ENCODE measurements around the gene CACNB1.

GRCh38 chr17:39170558-39170957 lies 26.9 kb downstream of the CACNB1 start:
- TF ChIP-seq CTCF (IDR thresholded peaks at IDR 0.05): no peak
- TF ChIP-seq REST (IDR thresholded peaks at IDR 0.05; ENCODE audit: low read depth, low read length): no peak
- no peak for TF ChIP-seq TCF12 (IDR thresholded peaks at IDR 0.05)
- no peak for TF ChIP-seq RAD21 (IDR thresholded peaks at IDR 0.05; ENCODE audit: low read length)
- TF ChIP-seq PBX3 (IDR thresholded peaks at IDR 0.05): no peak
- no peak for TF ChIP-seq MXI1 (IDR thresholded peaks at IDR 0.05; ENCODE audit: low read depth, low read length)
